SU-DHL-6 (cell line): ENCODE data around the gene EIF2AK2.

Experiments
- EZH2phosphoT487 ChIP-seq: fragments of 200-600 bp; sonication (generic), shearing (Covaris generic); conservative IDR thresholded peaks from 2 replicates; pipeline ENCODE4 v1.6.1; 2018; ENCODE audit warnings: mild to moderate bottlenecking, antibody characterized with exemption, low read length, moderate library complexity, mixed read lengths
- TF ChIP-seq, protein P1 (sequence below): fragments of 200-600 bp; sonication (generic); IDR thresholded peaks from one replicate; pipeline ENCODE4 v1.5.1; 2017; ENCODE audit warnings: antibody characterized with exemption, mild to moderate bottlenecking, low read length, moderate library complexity; ENCODE audit not compliant: insufficient read depth, poor library complexity, severe bottlenecking

DNA sequence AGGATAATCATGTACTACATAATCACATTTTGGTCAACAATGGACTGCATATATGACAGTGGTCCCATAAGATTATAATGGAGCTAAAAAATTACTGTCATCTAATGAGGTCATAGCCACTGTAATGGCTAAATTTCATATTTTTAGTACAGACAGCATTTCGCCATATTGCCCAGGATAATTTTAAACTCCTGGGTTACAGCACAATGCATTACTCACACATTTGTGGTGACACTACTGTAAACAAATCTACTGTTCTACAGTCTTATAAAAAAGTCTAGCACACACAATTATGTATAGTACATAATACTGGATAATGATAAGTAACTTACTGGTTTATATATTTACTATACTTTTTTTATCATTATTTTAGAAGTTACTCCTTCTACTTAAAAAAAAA lies 12.8 kb downstream of the EIF2AK2 start:
- TF ChIP-seq, protein P1, sequence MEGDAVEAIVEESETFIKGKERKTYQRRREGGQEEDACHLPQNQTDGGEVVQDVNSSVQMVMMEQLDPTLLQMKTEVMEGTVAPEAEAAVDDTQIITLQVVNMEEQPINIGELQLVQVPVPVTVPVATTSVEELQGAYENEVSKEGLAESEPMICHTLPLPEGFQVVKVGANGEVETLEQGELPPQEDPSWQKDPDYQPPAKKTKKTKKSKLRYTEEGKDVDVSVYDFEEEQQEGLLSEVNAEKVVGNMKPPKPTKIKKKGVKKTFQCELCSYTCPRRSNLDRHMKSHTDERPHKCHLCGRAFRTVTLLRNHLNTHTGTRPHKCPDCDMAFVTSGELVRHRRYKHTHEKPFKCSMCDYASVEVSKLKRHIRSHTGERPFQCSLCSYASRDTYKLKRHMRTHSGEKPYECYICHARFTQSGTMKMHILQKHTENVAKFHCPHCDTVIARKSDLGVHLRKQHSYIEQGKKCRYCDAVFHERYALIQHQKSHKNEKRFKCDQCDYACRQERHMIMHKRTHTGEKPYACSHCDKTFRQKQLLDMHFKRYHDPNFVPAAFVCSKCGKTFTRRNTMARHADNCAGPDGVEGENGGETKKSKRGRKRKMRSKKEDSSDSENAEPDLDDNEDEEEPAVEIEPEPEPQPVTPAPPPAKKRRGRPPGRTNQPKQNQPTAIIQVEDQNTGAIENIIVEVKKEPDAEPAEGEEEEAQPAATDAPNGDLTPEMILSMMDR, result no peak
- no peak for TF ChIP-seq EZH2phosphoT487
